GM19193 (cell line): Measurements from ENCODE around the gene HIP1.

Source experiments
- POLR2A ChIP-seq: IDR thresholded peaks from 4 replicates; pipeline ENCODE4 v1.6.1; 2011; ENCODE audit not compliant: insufficient read depth, insufficient read length; ENCODE audit errors: extremely low read depth

HIP1 gene

DNA sequence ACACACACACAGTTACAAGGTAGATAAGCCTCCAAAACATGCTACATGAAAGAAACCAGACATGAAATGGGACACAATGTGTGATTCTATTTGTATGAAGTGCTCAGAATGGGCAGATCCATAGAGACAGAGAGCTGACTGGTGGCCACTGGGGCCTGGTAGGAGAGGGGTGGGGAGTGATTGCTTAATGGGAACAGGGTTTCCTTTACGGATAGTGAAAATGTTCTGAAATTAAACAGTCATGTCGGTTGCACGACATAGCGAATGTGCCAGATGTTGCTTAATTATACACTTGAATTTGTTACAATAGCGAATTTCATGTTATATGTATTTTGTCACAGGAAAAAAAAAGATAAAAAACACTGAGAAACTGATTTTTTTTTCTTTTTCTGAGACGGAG, 124.3 kb downstream of the HIP1 start:
- TF ChIP-seq POLR2A, result no peak

DNA sequence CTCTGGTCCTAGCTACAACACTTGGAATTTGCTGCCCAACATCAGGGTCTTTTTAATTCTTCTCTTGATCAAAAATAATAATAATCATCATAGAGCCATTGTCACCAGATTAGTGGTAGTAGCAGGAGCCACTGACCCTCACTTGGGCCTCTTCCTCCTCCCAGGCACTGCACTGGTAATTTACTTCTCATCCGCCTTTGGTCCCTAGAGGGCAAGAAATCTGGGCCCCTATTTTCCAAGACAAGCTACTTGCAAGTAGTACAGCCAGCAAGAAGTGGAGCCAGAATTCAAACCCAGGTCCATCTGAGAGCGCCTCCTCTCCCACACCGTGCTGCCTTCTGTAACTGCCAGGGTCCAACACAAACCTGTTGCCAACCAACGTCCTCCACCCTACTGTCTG, 125.4 kb downstream of the HIP1 start:
- TF ChIP-seq POLR2A, result no peak

DNA sequence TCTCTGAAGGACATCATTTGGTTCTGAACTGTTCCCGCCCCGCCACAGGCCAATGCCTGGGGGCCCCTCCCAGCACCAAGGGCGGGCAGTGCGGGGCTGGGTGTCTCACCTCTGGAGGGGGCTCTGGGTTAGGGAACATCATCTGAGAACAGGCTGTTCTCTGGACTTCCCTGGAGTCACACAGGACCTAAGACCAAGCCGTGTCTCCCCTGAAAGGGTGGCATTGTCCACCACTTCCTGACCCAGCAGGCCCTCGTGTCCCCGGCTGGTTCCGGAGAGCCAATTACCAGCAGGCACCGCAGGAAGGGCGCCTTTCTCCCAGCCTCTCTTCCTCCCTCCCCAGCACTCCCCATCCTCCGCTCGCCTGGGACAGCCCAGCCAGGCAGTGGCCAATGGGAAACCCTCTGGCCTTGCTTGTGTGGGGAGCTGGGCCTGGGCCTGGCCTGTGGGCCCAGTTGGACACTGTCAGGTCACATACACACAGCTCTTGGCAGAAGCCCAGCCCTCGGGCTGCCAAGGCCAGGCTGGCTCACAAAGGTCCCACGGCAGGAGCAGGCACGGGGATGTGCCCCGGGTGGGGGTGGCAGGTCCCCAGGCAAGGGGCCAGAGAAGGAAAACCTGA, 127.1 kb downstream of the HIP1 start:
- TF ChIP-seq POLR2A, result no peak

DNA sequence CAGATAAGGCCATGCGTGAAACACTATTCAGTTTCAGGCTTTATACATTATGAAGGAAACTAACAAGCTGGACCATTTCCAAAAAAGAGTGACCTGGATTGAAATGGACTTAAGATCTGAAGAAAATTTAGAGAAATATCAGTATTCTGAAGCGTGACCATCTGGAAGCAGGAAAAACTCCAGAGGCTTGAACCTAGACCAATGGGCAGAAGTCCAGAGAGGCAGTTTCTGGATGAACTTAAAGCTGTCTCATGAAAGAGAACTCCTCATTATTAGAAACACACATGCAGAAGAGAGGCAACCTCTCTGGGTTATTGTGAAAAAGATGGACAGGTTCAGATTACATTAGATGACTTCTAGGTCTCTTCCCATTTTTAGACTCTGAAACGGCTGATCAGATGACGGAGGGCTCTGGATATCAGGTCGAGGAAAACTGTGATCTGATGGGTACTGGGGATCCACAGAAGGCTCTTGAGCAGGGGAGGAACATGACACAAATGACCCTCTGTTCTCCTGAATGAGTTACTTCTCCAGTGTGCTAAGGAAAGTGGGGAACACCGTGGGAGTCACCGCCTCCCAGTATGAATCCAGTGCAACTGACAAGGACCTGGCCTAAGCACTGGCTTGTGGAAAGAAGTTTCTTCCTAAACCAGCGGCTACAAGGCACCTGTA, 130.2 kb downstream of the HIP1 start:
- no peak for TF ChIP-seq POLR2A

DNA sequence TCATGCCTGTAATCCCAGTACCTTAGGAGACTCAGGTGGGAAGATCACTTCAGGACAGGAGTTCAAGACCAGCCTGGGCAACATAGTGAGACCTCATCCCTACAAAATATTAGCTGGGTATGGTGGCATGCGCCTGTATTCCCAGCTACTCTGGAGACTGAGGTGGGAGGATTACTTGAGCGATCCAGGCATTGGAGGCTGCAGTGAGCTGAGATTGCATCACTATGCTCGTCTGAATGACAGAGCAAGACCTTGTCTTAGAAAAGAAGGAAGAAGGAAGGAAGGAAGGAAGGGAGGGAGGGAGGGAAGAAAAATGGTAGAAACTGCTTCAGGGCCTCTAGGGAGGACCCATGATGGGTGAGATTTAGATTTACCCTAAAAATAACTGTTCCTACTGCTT, 134.3 kb downstream of the HIP1 start:
- TF ChIP-seq POLR2A, result no peak

DNA sequence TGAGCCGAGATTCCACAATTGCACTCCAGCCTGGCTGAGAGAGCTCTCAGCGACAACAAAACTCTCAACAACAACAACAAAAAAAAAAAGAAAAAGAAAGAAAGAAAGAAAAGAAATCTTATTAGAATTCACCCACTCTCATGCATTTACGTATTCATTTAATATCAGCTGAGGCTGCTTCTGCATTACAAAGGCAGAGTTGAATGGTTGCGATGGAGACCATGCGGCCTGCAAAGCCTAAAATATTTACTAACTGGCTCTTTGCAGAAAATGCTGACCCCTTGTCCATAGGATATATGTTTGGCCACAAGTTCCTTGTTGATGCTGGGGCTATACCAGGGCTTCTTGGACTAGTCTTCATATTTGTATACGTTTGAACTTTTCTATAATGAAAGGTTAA, 137.2 kb downstream of the HIP1 start:
- no peak for TF ChIP-seq POLR2A

DNA sequence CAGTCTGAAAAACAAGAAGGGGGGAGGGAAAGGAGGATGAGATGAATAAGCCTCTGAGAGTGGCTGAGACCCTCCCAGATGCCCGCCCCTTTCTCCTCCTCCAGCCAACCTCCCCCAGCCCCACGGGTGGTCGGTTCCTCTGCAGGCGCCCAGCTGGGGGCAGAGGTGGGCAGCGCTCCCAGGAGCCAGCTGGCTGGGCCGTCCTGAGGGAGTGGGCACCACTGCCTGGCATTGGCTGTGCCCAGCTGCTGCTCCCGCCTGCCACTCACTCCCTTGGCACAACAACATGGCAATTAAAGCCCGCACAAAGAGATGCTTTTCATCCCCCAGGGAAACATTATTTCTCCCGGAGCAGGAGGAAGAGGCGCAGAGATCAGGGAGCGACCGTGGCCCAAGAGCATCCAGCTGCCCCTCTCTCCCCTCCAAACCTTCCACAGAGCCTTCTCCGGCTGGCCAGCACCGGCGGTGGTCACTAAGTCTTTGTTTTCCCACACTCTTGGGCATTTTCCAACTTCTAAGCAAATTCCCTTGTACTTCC, 139.4 kb downstream of the HIP1 start:
- TF ChIP-seq POLR2A, result no peak

DNA sequence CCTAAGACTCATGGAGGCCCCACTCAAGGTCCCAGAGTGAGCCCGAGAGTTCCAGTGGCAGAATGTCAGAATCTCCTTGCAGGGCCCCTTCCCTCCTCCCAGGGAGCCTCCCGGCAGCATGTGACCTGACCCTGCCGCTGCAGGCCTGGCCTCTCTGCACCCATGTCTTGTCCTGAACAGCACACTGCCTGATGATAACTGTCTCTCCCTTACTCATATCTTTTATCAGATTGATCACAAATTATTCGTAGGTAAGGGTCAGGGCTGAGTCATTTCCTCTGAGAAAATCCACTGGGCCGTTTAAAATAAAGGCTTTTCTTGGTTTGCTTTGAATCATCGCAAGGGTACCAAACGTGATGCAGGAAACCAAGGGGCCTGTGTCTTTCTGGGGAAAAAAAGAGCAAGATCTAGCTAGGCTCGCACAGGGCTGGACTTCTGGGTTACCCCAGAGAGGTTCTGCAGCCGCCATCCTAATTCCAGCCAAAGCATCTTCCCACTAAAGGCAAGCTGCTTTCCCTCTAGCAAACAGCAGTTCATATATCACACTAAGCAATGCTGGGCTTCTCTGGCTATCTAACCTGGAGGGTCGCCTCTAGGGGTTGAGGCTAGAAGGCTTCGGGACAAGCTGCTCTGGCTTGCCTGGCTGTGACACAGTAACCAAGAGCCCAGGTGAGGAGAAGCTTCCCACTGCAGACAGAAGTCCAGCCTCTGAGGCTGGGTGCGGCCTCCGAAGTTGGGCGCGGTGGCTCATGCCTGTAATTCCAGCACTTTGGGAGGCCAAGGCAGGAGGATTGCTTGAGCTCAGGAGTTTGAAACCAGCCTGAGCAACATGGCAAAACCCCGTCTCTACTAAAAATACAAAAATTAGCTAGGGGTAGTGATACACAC, 141.8 kb downstream of the HIP1 start:
- no peak for TF ChIP-seq POLR2A

DNA sequence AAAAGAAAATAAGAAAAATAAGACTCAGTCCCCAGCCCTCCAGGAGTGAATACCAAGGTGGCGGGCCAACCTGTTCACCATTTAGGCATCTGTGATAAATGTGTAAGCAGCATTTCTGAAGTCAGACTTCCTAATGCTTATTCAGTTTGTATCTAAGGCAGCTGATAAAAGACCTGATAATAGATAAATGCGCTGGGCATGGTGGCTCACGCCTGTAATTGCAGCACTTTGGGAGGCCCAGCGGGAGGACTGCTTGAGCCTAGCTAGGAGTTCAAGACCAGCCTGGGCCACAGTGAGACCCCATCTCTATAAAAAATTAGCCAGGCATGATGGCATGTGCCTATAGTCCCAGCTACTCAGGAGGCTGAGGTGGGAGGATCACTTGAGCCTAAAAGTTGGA, 143.0 kb downstream of the HIP1 start:
- no peak for TF ChIP-seq POLR2A

DNA sequence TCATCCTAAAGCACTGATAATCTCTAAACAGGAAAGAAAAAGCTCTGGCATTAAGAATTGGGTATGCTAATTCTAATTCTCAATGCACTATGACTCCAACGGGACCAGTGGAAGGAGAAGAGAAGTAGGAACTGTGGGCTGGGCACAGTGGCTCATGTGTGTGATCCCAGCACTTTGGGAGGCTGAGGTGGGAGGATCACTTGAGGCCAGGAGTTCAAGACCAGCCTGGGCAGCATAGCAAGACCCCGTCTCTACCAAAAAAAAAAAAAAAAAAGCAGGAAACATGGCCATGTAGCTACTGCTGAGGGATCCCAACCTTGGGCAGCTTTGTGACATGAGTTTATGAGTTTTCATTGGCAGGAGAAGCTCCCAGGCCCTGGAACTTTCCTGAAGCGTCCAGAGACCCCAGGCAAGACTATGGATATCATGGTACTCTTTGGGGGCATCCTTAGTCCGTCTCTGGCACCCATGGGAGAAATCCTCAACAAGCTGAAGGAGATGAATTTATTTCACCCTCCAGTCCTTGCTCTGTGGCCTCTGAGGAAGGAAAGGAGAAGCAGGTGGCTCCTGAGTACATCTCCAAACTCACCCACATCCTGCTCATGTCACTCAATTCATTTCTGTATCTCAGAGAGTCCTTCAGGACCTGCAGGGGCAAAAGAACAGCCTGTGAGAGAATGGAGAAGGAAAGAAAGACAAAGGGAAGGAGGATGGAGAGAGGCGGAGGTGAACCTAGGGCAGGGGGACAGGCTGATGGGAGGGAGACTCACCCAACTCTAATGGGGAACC, 147.1 kb downstream of the HIP1 start:
- no peak for TF ChIP-seq POLR2A

DNA sequence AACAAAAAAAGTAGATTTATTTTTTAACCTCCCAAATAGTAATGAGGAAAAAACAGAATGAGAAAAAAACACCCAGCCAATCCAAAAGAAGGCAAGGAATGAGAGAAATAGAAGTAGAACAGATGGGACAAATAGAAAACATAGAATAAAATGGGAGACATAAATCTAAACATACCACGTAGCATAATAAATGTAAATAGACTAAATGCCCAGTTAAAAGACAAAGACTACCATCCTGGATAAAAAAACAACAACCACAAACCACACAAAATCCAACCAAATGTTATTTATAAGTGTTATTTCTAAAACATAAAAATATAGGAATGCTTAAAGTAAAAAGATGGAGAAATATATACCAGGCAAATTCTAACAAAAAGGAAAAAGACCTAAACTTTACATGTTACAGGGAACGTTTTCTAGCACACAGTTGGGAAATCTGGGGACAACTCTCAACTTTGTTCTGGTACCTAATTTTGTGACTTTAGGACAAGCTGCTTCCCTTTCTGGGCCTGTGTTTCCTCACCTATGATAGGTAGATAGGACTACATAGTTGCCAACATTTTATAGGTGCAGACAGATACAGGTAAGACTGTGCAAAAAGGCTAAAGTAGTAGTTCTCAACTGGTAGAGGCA, 148.3 kb downstream of the HIP1 start:
- TF ChIP-seq POLR2A, result no peak

DNA sequence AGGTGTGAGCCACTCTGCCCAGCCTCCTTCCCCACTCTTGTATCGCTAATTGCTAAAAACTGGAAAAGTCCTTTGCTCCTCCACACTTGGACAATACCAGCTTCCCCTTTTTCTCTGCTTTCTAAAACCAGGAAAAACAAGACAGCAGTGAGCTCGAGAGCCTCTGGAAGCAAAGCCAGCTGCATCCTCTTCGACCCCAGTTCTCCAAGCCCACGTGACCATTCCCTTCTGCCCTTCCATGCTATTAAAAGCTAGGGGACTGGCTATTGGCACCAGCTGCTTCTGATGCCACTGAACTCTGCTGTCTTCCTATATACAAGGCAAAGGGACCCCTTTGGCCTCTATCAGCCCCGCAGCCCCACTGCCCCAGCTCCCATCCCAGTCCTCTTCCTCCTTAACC, 154.4 kb downstream of the HIP1 start:
- TF ChIP-seq POLR2A, result no peak

DNA sequence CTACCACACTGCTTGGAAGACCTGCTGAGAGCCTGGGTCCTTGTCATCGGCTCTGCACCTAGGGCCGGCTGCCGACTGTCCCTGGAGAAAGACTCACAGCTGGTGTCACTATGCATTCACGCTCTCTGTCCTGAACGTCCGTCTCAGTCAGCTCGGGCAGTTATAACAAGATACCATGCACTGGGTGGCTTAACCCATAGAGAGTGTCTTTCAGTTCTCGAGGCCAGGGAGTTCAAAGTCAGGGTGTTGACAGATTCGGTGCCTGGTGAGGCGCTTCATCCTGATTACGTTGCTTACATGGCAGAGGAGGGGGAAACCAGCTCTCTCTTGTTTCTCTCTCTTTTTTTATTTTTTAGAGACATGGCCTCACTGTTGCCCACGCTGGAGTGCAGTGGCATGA, 155.5 kb downstream of the HIP1 start:
- no peak for TF ChIP-seq POLR2A

DNA sequence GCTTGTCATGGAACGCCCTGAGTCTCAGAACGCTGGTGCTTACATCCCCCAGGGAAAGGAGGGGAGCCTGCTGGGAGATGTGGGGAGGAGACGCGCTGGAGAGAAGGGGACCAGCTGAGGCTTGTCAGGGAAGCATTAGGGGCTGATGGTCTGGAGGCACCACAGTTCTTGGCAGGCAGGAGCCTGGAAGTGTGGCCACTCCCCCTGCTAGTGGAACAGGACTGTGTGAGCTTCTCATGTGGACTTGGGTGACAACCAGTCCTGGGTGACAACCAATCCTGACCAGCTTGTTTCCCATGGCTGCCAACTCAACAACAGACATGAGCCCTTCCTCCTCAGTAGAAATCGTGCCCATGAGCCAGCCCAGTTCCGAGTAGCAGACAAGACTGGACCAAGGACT, 158.8 kb downstream of the HIP1 start:
- no peak for TF ChIP-seq POLR2A
